HG03442 (cell line): ENCODE results near the gene CERS5.
A peak's percentile ranks its signal among the peaks of the same experiment; 100 is the strongest.
"Not testable (repeated sequence)": the region's sequence is repeated elsewhere in the genome, so short reads cannot be mapped to it uniquely, and the experiment has no call there.

Source experiments
- ATAC-seq: cut with Tn5 transposase; IDR thresholded peaks from one replicate; pipeline ENCODE4 v1.9.1; 2021; ENCODE audit warnings: mild to moderate bottlenecking, moderate library complexity; ENCODE audit not compliant: unreplicated experiment

Gene CERS5

DNA sequence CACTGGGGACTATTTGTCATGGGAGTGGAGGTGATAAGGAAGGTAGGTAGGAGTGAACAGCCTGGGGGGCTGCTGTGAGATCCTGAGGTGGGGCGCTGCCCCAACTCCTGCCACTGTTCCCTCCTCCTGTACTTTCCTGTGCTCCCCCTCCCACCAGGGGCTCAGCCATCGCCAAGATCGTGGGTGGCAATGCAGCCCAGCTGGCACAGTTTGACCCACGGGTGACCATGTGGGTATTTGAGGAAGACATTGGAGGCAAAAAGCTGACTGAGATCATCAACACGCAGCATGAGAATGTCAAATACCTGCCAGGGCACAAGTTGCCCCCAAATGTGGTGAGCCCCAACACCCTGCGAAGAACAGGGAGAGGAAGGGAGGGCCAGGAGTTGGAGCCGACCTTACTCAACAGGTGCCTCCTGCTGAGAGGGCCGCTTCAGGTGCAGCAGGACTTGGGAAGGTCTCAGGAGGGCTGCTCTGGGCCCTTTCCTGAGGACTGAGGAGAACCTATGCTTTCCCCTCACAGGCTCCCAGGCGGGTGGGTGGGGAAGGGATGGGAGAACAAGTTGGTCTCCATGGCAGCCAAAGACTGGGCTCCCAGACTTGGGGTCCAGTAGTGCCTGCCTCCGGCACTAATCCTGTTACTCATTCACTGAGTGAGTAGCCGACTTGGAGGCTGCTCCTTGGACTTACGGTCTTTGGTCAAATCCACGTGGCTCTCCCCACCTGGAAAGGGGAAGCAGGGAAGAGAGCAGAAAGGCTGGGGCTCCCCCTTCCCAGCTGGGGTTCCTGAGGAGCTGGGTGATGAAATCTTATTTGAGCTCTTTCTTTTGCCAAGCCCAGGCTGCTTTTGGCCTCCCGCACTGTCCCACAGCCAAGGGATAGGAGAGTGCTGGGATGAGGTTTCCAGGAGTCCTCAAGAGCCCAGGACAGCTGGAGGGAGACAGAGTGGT, 62.5 kb downstream of the CERS5 start:
- ATAC-seq: no peak

DNA sequence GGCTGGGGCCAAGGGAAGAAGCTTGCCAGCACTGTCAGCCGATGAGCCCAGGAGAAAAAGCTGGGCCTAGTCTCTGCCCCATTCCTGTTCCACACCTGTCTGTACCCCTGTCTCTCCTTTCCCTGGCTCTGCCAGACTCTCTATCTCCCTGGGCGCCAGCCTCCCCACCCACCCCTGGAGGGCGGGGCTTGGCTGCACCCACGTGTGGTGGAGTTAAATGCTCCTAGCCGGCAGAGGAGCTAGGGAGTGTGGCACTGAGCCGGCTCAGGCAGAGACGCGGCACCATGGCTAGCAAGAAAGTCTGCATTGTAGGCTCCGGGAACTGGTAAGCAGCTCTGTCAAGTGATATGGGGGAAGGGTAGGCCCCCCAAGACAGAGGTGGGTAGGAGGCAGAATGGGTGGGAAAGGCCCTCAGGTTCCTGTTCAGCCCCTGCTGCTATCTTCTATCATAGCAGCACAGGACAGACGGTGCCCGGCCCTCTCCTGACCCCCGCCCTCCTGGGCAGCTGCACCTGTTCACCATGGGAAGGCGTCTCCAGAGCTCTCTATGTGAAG, 63.3 kb downstream of the CERS5 start, which contains the start of gene GPD1:
Gene GPD1, plus strand, starts transcription at position 242 of the 555 bp plus-strand sequence. Its CDS starts 43 bp downstream, at position 285.
- ATAC-seq: no peak

GRCh38 chr12:50103351-50103750, 63.8 kb downstream of the CERS5 start:
- no peak for ATAC-seq

GRCh38 chr12:50102646-50103309, 64.4 kb downstream of the CERS5 start:
- no peak for ATAC-seq

GRCh38 chr12:50102131-50102531, 65.0 kb downstream of the CERS5 start:
- no peak for ATAC-seq

- no peak for ATAC-seq
These were observed 65.5 kb downstream of the CERS5 start for GRCh38 chr12:50101663-50102062.

DNA sequence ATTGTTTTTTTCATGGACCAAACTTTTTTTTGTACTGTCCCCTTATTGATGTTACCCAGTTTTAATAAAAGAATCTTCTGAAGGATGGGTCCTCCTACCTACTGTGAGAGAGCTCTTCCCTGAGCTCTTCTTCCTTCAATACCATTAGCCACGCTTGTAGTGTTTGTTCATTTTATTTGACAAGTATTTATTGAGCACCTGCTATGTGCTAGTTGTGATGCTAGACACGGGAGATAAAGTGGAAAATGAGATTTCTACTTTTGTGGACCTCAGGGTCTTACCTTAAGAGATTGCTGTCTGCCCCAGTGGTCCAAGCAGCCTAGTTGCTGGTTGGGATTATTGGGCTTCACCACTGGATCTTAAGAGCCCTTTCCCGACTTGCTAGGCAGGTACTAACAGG, 66.6 kb downstream of the CERS5 start:
- ATAC-seq: no peak

GRCh38 chr12:50099302-50100008, 67.7 kb downstream of the CERS5 start:
- ATAC-seq: no peak

DNA sequence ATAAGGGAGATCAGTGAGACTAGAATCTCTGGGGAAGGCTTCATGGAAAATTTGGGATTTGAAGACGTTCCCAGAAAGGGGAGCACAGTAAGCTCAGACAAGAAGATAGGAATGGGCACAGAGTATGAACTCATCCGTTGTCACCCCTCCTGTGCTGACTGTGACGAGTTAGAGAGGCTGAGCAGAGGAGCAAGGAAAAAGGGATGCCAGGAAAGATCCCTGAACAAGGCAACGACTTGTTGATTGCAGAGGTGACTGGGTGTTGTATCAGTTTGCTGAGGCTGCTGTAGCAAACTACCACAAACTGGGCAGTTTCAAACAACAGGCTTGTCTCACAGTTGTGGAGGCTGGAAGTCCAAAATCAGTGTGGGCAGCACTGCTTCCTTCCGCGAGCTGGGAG, 69.2 kb downstream of the CERS5 start:
- ATAC-seq: no peak

- ATAC-seq: no peak
These were observed 76.8 kb downstream of the CERS5 start for GRCh38 chr12:50090391-50090790.

GRCh38 chr12:50089730-50090129, 77.4 kb downstream of the CERS5 start:
- ATAC-seq: no peak

DNA sequence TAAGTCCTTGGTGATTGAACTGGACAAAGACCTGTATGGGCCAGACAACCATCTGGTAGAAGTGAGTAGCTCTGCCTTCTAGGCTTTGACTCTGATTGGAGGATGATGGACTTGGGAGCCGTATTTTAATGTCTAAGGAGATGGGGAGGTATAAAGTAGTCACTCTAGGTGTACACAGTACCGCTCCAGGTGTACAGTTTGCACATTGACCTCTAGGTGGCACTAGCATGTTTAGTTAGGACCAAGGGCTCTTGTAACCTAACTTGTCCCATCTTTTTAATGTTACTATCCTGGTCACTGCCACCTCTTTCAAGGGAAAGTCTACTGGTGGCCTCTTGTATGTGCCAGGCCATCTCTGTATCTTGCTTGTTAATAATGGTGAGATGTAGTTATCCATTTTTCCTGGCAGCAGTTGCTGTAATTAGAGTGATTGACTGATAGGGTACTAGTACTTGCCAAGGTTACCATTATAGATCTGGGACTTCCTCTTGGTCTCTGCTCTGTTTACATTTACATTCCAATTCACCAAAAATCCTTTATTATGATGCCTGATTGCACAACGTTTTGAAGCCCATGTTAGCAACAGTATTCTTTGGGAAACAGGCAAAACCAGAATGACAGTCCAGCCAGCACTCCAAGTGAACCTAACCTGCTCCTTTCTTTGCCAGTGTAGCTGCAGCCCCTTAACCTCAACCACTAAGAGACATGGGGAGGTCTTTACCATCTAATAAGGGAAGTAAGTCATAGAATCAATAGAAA, 78.4 kb downstream of the CERS5 start:
- ATAC-seq: no peak

DNA sequence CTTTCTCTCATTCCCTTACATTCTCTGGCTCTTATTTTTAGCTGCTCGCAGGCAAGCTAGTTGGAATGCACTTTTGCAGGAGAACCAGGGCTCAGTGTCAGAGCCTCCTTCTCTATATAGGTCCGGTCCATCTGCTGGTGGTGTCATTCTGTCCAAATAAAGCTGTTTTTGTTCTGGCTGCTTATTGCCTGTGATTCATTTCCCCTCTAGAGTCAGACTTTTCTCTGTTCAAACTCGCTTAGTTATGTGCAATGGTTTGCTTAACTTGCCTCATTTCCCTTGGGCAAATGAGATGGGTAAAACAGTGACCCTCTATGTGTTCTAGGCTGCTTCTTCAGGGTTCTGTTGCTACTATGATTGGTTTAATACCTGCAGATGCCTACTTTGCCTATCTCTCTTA, 79.2 kb downstream of the CERS5 start:
- no peak for ATAC-seq

- ATAC-seq: no peak
These were observed 80.0 kb downstream of the CERS5 start for GRCh38 chr12:50087151-50087550.

DNA sequence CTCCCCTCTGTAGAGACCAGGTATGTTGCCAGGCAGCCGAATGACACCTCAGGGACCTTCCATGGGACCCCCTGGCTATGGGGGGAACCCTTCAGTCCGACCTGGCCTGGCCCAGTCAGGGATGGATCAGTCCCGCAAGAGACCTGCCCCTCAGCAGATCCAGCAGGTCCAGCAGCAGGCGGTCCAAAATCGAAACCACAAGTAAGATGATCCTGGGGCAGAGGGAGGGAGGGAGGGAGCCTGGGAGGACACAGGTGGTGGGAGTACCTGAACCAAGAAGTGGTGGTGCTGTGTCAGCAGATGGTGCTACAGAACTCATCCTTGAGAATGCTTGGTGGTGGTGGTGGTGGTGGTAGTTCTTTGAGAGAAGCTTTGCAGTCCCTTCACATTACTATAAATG, 81.0 kb downstream of the CERS5 start:
- ATAC-seq: no peak

DNA sequence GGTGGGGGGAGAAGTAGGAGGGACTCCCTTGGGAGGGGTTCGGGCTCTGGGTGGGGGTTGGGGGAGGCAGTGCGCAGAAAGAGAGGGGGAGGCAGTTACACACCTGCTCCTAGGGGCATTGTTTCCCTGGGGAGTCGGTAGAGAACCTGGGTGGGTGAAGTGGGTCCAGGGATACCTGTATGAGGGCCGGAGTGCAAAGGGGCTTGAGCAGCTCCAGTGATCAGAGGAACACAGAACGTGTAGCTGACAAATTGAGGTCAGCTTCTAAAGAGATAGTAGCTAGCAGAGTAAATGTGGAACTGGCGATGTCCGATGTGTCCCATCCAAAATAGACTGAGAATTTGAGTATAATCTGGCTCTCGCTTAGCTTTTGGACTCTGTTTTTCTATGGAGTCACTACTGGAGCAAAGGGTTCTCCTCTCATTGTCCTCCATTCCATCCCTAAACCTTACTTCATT, 81.5 kb downstream of the CERS5 start:
- no peak for ATAC-seq

DNA sequence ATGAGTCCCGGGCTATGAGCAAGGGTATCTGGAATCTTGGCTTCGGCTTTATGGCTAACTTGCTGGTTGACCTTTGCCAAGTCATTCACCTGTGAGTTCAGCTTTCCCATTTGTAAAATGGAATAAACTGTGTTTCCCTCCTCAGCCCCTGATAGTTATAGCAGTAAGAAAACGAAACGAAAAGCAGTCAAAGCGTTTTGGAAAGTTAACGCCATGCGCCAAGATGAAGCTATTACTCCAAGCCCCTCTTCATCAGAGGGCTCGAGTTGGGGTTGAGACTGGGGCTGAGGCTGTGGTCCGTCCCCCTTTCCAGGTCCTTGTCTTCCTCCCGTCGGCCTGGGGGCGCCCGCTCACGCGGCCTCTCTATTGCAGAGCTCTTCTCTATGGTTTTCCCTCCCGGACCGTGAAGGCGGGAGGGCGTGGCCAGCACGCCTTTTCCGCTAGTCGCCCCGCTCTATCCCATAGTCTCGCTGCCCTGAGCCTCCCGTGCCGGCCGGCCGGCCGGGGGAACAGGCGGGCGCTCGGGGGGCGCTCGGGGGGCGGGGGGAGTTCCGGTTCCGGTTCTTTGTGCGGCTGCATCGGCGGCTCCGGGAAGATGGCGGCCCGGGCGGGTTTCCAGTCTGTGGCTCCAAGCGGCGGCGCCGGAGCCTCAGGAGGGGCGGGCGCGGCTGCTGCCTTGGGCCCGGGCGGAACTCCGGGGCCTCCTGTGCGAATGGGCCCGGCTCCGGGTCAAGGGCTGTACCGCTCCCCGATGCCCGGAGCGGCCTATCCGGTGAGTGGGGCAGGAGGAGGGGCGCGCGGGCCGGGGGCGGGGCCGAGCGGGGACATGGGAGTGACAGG, 82.2 kb downstream of the CERS5 start, which contains the start of gene SMARCD1:
Gene SMARCD1, plus strand, starts transcription at position 568 of the 840 bp plus-strand sequence. Its CDS starts 28 bp downstream, at position 596.
- ATAC-seq: peak; percentile 84

GRCh38 chr12:50084409-50084774, 82.8 kb downstream of the CERS5 start:
- ATAC-seq: not testable (repeated sequence)

- ATAC-seq: no peak
These were observed 83.9 kb downstream of the CERS5 start for GRCh38 chr12:50083301-50083700.
